GM12872 (cell line): ENCODE results near the gene EPB41L1.

Experiments
- TF ChIP-seq, protein P1 (sequence below): IDR thresholded peaks from 3 replicates; pipeline ENCODE4 v1.5.1; 2011; ENCODE audit warnings: low read depth, mild to moderate bottlenecking, low read length, moderate library complexity; ENCODE audit not compliant: insufficient read depth

EPB41L1 gene

DNA sequence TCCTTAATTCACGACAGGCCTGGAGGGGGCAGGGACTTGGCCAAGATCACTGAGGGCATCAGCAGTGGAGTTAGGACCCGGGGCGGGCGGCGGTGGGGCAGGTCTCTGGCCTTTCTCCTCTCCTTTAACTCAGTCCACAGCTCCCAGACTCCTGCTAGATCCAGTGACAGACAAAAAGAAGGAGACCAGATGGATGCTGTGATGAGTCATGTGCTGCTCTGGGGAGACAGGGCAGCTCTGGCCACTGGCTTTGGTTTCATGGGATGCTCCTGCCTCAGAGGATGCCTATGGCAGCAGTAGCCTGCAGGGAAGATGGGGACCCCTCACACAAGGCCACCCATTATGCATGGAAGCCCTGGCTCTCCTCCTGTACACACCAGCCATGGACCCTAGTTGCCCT, 20.5 kb downstream of the EPB41L1 start:
- TF ChIP-seq, protein P1, sequence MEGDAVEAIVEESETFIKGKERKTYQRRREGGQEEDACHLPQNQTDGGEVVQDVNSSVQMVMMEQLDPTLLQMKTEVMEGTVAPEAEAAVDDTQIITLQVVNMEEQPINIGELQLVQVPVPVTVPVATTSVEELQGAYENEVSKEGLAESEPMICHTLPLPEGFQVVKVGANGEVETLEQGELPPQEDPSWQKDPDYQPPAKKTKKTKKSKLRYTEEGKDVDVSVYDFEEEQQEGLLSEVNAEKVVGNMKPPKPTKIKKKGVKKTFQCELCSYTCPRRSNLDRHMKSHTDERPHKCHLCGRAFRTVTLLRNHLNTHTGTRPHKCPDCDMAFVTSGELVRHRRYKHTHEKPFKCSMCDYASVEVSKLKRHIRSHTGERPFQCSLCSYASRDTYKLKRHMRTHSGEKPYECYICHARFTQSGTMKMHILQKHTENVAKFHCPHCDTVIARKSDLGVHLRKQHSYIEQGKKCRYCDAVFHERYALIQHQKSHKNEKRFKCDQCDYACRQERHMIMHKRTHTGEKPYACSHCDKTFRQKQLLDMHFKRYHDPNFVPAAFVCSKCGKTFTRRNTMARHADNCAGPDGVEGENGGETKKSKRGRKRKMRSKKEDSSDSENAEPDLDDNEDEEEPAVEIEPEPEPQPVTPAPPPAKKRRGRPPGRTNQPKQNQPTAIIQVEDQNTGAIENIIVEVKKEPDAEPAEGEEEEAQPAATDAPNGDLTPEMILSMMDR = no peak

DNA sequence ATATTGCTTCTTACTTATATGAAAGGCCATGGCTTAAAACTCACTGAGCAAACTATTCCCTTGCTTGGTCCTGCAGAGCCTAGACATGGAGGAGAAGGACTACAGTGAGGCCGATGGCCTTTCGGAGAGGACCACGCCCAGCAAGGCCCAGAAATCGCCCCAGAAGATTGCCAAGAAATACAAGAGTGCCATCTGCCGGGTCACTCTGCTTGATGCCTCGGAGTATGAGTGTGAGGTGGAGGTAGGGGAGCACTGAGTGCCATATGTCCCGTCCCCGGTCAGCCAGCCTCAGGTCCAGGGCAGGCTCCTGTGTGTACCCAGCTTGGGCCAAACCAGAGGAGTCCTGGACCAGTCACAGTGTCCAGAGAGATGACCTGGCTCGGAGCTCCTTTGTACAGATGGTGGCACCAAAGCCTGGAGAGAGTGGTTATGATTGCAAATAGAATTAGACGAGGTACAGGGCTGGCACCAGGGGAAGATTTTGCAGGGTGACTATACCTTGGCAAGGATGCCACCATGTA, 21.0 kb downstream of the EPB41L1 start:
- TF ChIP-seq, protein P1 = no peak

DNA sequence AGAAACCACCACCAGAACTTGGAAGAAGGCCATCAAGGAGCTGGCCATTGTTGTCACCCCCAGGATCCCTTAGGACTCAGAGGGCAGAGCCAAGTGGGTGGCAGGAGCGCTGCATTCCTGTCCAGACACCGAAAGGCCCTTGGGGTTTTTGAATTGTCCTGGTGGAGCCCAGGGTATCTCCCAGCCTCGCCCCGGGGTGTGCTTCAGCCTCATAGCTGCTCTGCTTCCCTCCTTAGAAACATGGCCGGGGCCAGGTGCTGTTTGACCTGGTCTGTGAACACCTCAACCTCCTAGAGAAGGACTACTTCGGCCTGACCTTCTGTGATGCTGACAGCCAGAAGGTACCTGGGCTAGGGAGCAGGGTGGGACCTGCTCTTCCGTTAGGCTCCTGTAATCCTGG, 23.2 kb downstream of the EPB41L1 start:
- TF ChIP-seq, protein P1 = no peak

DNA sequence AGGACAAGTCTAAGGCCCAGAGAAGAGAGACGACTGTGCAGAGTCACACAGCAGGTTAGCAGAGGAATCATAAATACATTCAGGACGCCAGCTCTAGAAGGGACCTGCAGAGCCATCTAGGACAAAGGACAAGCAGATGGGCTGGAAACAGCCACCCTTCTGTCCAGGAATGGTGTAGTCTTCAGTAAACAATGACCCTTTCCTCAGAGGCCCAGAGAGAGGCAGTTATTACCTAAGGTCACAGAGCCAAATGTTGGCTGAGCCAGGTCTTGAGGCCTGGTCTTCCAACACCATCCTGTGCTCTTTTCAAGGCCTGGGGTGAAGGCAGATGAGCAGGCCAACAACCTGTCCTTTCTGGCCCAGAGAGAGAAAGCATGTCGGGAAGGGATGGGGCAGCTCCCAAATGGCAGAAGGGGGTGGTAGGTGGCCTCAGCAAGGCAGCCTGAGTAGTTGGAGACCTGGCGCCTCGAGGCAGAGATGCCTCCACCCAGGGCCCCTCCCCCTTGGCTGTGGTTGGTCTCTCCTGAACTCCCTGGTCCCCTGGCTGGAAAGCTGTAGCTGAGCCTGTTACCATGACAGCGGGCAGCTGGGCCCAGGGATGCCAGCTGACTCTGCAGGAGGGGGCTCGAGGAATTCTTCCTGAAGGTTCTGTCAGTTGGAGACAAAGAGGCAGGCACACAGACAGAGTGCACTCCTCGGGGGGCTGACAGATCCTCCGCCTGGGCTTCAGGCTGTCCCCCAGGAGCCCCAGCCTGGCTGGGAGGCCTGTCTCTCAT, 24.8 kb downstream of the EPB41L1 start:
- TF ChIP-seq, protein P1 = no peak

DNA sequence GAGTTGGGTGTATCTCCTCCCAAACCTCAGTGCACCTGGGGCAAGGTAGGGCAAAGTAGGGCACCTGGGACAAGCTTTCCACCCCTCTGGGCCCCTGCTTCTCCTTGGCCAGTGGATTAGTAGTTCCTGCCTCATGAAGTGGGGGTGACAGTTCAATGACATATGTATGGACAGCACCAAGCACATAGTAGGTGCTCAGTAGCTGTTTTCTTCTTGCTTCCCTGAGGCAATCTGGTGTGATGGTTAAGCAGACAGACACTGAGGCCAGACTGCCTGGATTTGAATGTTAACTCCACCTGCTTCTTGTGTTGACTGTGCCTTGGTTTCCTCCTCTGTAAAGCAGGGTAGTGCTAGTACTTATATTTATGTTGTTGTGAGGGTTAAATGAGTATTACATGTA, 25.8 kb downstream of the EPB41L1 start:
- TF ChIP-seq, protein P1 = no peak

DNA sequence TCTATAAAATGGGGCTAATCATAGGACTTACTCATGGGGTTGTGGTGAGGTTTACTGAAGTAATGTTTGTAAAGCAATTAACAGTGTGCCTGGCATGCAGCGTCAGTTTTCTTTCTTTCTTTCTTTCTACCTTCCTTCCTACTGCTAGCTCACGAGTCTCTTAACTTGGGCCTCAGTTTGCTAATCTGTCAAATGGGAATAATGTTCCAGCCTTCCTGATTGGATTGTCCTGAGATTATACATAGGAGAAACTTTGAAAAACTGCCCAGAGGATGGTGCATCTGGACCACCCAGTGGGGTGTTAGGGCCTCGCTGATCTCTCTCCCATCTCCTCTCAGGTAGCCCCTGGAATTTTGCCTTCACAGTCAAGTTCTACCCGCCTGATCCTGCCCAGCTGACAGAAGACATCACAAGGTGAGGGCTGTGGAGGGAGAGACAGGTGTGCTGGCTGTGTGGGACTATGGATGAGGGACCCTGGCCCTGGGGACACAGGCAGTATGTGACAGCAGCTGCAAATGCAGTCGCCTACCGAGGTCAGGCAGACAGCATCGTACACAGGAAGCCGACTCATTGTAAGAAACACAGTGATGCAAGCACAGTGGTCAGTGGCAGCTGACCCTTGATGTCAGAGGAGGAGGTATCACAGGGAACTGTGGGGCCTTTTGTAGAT, 27.5 kb downstream of the EPB41L1 start:
- TF ChIP-seq, protein P1 = no peak

DNA sequence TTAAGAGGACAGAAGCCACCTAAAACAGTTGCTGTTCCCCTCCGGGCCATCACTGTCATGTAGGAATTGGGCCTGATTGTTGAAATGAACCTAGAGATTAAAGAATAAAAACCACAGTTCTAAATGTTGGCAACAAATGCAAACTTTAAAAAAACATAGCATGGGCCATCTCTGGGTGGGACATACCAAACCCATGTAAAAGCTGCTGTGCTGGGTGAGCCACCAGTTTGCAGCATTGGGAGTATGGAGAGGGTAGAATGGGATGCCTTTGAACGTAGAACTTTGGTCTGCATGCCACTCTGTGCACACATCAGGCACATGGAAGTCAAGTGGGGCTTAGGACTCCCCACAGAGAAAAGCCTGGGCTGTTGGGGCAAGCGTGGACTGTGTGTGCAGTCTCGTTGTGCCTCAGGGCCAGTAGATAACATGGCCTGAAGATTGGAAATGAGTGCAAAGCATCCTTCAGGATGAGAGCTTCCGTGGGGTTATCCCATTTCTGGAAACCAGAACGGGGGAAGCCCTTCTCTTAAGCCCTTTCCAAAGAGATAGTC, 28.1 kb downstream of the EPB41L1 start:
- TF ChIP-seq, protein P1 = no peak
